Nephron progenitor cell (in vitro differentiated cells): ENCODE results near the gene EPHA6.

Experiments
- DNase-seq: peaks from one replicate; pipeline ENCODE4 v3.0.0; 2021
- H3K27ac Mint-ChIP-seq: 2 replicates; pipeline ENCODE4 v1.8.0; 2021; ENCODE audit warnings: mild to moderate bottlenecking, moderate library complexity, mixed read lengths
- H3K27me3 Mint-ChIP-seq: 2 replicates; pipeline ENCODE4 v1.8.0; 2021; ENCODE audit warnings: mild to moderate bottlenecking, low read depth, mixed read lengths; ENCODE audit not compliant: poor library complexity
- H3K36me3 Mint-ChIP-seq: 2 replicates; pipeline ENCODE4 v1.8.0; 2021; ENCODE audit warnings: low read depth, mixed read lengths
- H3K4me1 Mint-ChIP-seq: 2 replicates; pipeline ENCODE4 v1.8.0; 2021; ENCODE audit warnings: mixed read lengths
- H3K4me3 Mint-ChIP-seq: 2 replicates; pipeline ENCODE4 v1.8.0; 2021; ENCODE audit warnings: mild to moderate bottlenecking, moderate library complexity, mixed read lengths
- H3K9me3 Mint-ChIP-seq: 2 replicates; pipeline ENCODE4 v1.8.0; 2021; ENCODE audit warnings: mild to moderate bottlenecking, moderate library complexity, mixed read lengths
- CTCF ChIP-seq: fragments of 200-600 bp; sonication (generic); IDR thresholded peaks from 2 replicates; pipeline ENCODE4 v1.5.0; 2021; ENCODE audit warnings: antibody characterized with exemption

The EPHA6 gene

GRCh38 chr3:97200387-97200786 lies 386.0 kb downstream of the EPHA6 start:
- Mint-ChIP-seq H3K4me3 (no peak overlapping the region), H3K4me1 (no peaks in the 10 kb centered on the region), H3K9me3 (no peaks in the 10 kb centered on the region), H3K27me3 (no peaks in the 10 kb centered on the region), H3K27ac (no peak overlapping the region), H3K36me3 (no peaks in the 10 kb centered on the region)
- DNase-seq: no peak
- no peak for TF ChIP-seq CTCF

- TF ChIP-seq CTCF: no peak
- H3K27me3 Mint-ChIP-seq: no peaks in the 10 kb centered on the region
Measured at GRCh38 chr3:97201814-97202213, 387.4 kb downstream of the EPHA6 start.

GRCh38 chr3:97228966-97229365 lies 414.6 kb downstream of the EPHA6 start:
- no peaks in the 10 kb centered on the region for H3K4me1 Mint-ChIP-seq
- TF ChIP-seq CTCF: no peak
- H3K4me3 Mint-ChIP-seq: no peak overlapping the region
- no peak for DNase-seq
- no peaks in the 10 kb centered on the region for H3K36me3 Mint-ChIP-seq
- no peak overlapping the region for H3K27ac Mint-ChIP-seq
- H3K27me3 Mint-ChIP-seq: no peaks in the 10 kb centered on the region
- H3K9me3 Mint-ChIP-seq: no peaks in the 10 kb centered on the region

More at GRCh38 chr3:97201814-97202213, 387.4 kb downstream of the EPHA6 start:
- no peak overlapping the region for H3K4me3 Mint-ChIP-seq
- no peaks in the 10 kb centered on the region for H3K9me3 Mint-ChIP-seq
- H3K27ac Mint-ChIP-seq: no peak overlapping the region
- H3K4me1 Mint-ChIP-seq: no peaks in the 10 kb centered on the region
- H3K36me3 Mint-ChIP-seq: no peaks in the 10 kb centered on the region
- no peak for DNase-seq

GRCh38 chr3:97230486-97230885 lies 416.1 kb downstream of the EPHA6 start:
- no peak overlapping the region for H3K4me3 Mint-ChIP-seq
- no peak for TF ChIP-seq CTCF
- DNase-seq: no peak
- no peaks in the 10 kb centered on the region for H3K4me1 Mint-ChIP-seq
- no peaks in the 10 kb centered on the region for H3K27me3 Mint-ChIP-seq
- no peaks in the 10 kb centered on the region for H3K9me3 Mint-ChIP-seq
- H3K27ac Mint-ChIP-seq: no peak overlapping the region
- H3K36me3 Mint-ChIP-seq: no peaks in the 10 kb centered on the region

GRCh38 chr3:97232393-97233034 lies 418.1 kb downstream of the EPHA6 start:
- TF ChIP-seq CTCF: no peak
- Mint-ChIP-seq H3K27ac (no peak overlapping the region), H3K4me3 (no peak overlapping the region), H3K4me1 (no peaks in the 10 kb centered on the region), H3K9me3 (no peaks in the 10 kb centered on the region), H3K27me3 (no peaks in the 10 kb centered on the region), H3K36me3 (no peaks in the 10 kb centered on the region)
- DNase-seq: no peak

GRCh38 chr3:97235179-97235578 lies 420.8 kb downstream of the EPHA6 start:
- H3K27ac Mint-ChIP-seq: no peak overlapping the region

More at GRCh38 chr3:97235179-97235578, 420.8 kb downstream of the EPHA6 start:
- DNase-seq: no peak
- H3K36me3 Mint-ChIP-seq: no peaks in the 10 kb centered on the region
- no peak for TF ChIP-seq CTCF
- no peaks in the 10 kb centered on the region for H3K9me3 Mint-ChIP-seq
- H3K27me3 Mint-ChIP-seq: no peaks in the 10 kb centered on the region
- no peaks in the 10 kb centered on the region for H3K4me1 Mint-ChIP-seq
- no peak overlapping the region for H3K4me3 Mint-ChIP-seq
